ENCODE data around the gene PPM1B.
"Not testable (repeated sequence)": the region's sequence is repeated elsewhere in the genome, so short reads cannot be mapped to it uniquely, and the experiment has no call there.

Gene PPM1B

GRCh38 chr2:44201648-44202165 lies 33.0 kb downstream of the PPM1B start:
- no peak overlapping the region for H3K27ac ChIP-seq (ENCODE audit: low read length)

GRCh38 chr2:44203542-44203941 lies 34.9 kb downstream of the PPM1B start:
- Histone ChIP-seq H3K4me1 (ENCODE audit: control insufficient read depth in 1 of 2, insufficient read depth in 2 of 2, low read length in 2 of 2) (peaks cover 0 to 4% of the 10 kb centered on the region in 2 donors), H3K36me3 (ENCODE audit: control insufficient read depth in 1 of 2, insufficient read depth in 2 of 2, low read length in 2 of 2) (peaks cover 5 to 6% of the 10 kb centered on the region in 2 donors), H3K4me3 (ENCODE audit: low read depth in 1 of 2, low read length in 2 of 2) (no peak overlapping the region), H3K27ac (ENCODE audit: low read length) (no peak overlapping the region), H3K27me3 (ENCODE audit: low read depth, low read length) (no peaks in the 10 kb centered on the region), H3K9me3 (ENCODE audit: control insufficient read depth in 1 of 2, low read length in 2 of 2) (no peaks in the 10 kb centered on the region)

More at GRCh38 chr2:44201648-44202165, 33.0 kb downstream of the PPM1B start:
- no peaks in the 10 kb centered on the region for H3K27me3 ChIP-seq (ENCODE audit: low read depth, low read length)
- H3K36me3 ChIP-seq (ENCODE audit: control insufficient read depth in 1 of 2, insufficient read depth in 2 of 2, low read length in 2 of 2) = peaks cover 5 to 6% of the 10 kb centered on the region in 2 donors
- no peak overlapping the region for H3K4me3 ChIP-seq (ENCODE audit: low read depth in 1 of 2, low read length in 2 of 2)
- H3K4me1 ChIP-seq (ENCODE audit: control insufficient read depth in 1 of 2, insufficient read depth in 2 of 2, low read length in 2 of 2) = peaks cover 0 to 4% of the 10 kb centered on the region in 2 donors
- no peaks in the 10 kb centered on the region for H3K9me3 ChIP-seq (ENCODE audit: control insufficient read depth in 1 of 2, low read length in 2 of 2)

- Histone ChIP-seq H3K27ac (ENCODE audit: low read length) (no peak overlapping the region), H3K36me3 (ENCODE audit: control insufficient read depth in 1 of 2, insufficient read depth in 2 of 2, low read length in 2 of 2) (peaks cover 6 to 15% of the 10 kb centered on the region in 2 donors), H3K27me3 (ENCODE audit: low read depth, low read length) (no peaks in the 10 kb centered on the region), H3K4me1 (ENCODE audit: control insufficient read depth in 1 of 2, insufficient read depth in 2 of 2, low read length in 2 of 2) (peaks cover 0 to 4% of the 10 kb centered on the region in 2 donors), H3K9me3 (ENCODE audit: control insufficient read depth in 1 of 2, low read length in 2 of 2) (no peaks in the 10 kb centered on the region), H3K4me3 (ENCODE audit: low read depth in 1 of 2, low read length in 2 of 2) (no peak overlapping the region)
These were observed 36.5 kb downstream of the PPM1B start for GRCh38 chr2:44205169-44205568.

GRCh38 chr2:44207102-44207501 lies 38.4 kb downstream of the PPM1B start:
- Histone ChIP-seq H3K9me3 (ENCODE audit: control insufficient read depth in 1 of 2, low read length in 2 of 2) (no peaks in the 10 kb centered on the region), H3K27me3 (ENCODE audit: low read depth, low read length) (no peaks in the 10 kb centered on the region), H3K4me1 (ENCODE audit: control insufficient read depth in 1 of 2, insufficient read depth in 2 of 2, low read length in 2 of 2) (no peaks in the 10 kb centered on the region), H3K36me3 (ENCODE audit: control insufficient read depth in 1 of 2, insufficient read depth in 2 of 2, low read length in 2 of 2) (peaks cover 5 to 19% of the 10 kb centered on the region in 2 donors), H3K27ac (ENCODE audit: low read length) (no peak overlapping the region), H3K4me3 (ENCODE audit: low read depth in 1 of 2, low read length in 2 of 2) (no peak overlapping the region)

- not testable (repeated sequence) for H3K4me1 ChIP-seq (ENCODE audit: control insufficient read depth in 1 of 2, insufficient read depth in 2 of 2, low read length in 2 of 2); H3K27me3 ChIP-seq (ENCODE audit: low read depth, low read length); H3K27ac ChIP-seq (ENCODE audit: low read length); H3K9me3 ChIP-seq (ENCODE audit: control insufficient read depth in 1 of 2, low read length in 2 of 2); H3K4me3 ChIP-seq (ENCODE audit: low read depth in 1 of 2, low read length in 2 of 2)
- H3K36me3 ChIP-seq (ENCODE audit: control insufficient read depth in 1 of 2, insufficient read depth in 2 of 2, low read length in 2 of 2) = peaks cover 5 to 20% of the 10 kb centered on the region in 2 donors
These were observed 39.0 kb downstream of the PPM1B start for GRCh38 chr2:44207648-44208047.

GRCh38 chr2:44210362-44210761 lies 41.7 kb downstream of the PPM1B start:
- no peak overlapping the region for H3K4me3 ChIP-seq (ENCODE audit: low read depth in 1 of 2, low read length in 2 of 2)
- no peaks in the 10 kb centered on the region for H3K4me1 ChIP-seq (ENCODE audit: control insufficient read depth in 1 of 2, insufficient read depth in 2 of 2, low read length in 2 of 2)
- H3K27ac ChIP-seq (ENCODE audit: low read length) = no peak overlapping the region
- peaks cover 5 to 24% of the 10 kb centered on the region in 2 donors for H3K36me3 ChIP-seq (ENCODE audit: control insufficient read depth in 1 of 2, insufficient read depth in 2 of 2, low read length in 2 of 2)
- H3K9me3 ChIP-seq (ENCODE audit: control insufficient read depth in 1 of 2, low read length in 2 of 2) = no peaks in the 10 kb centered on the region
- H3K27me3 ChIP-seq (ENCODE audit: low read depth, low read length) = no peaks in the 10 kb centered on the region

GRCh38 chr2:44211183-44211582 lies 42.5 kb downstream of the PPM1B start:
- H3K36me3 ChIP-seq (ENCODE audit: control insufficient read depth in 1 of 2, insufficient read depth in 2 of 2, low read length in 2 of 2) = peaks cover 5 to 24% of the 10 kb centered on the region in 2 donors
- no peaks in the 10 kb centered on the region for H3K9me3 ChIP-seq (ENCODE audit: control insufficient read depth in 1 of 2, low read length in 2 of 2)
- H3K27ac ChIP-seq (ENCODE audit: low read length) = no peak overlapping the region
- no peaks in the 10 kb centered on the region for H3K4me1 ChIP-seq (ENCODE audit: control insufficient read depth in 1 of 2, insufficient read depth in 2 of 2, low read length in 2 of 2)
- no peaks in the 10 kb centered on the region for H3K27me3 ChIP-seq (ENCODE audit: low read depth, low read length)
- H3K4me3 ChIP-seq (ENCODE audit: low read depth in 1 of 2, low read length in 2 of 2) = no peak overlapping the region

- no peak overlapping the region for H3K4me3 ChIP-seq (ENCODE audit: low read depth in 1 of 2, low read length in 2 of 2)
- H3K27ac ChIP-seq (ENCODE audit: low read length) = no peak overlapping the region
- no peaks in the 10 kb centered on the region for H3K9me3 ChIP-seq (ENCODE audit: control insufficient read depth in 1 of 2, low read length in 2 of 2)
- no peaks in the 10 kb centered on the region for H3K27me3 ChIP-seq (ENCODE audit: low read depth, low read length)
- peaks cover 5 to 24% of the 10 kb centered on the region in 2 donors for H3K36me3 ChIP-seq (ENCODE audit: control insufficient read depth in 1 of 2, insufficient read depth in 2 of 2, low read length in 2 of 2)
- H3K4me1 ChIP-seq (ENCODE audit: control insufficient read depth in 1 of 2, insufficient read depth in 2 of 2, low read length in 2 of 2) = no peaks in the 10 kb centered on the region
These were observed 43.6 kb downstream of the PPM1B start for GRCh38 chr2:44212302-44212701.

GRCh38 chr2:44215827-44216226 lies 47.2 kb downstream of the PPM1B start:
- H3K27ac ChIP-seq (ENCODE audit: low read length) = no peak overlapping the region
- no peak overlapping the region for H3K4me3 ChIP-seq (ENCODE audit: low read depth in 1 of 2, low read length in 2 of 2)
- no peaks in the 10 kb centered on the region for H3K27me3 ChIP-seq (ENCODE audit: low read depth, low read length)
- H3K9me3 ChIP-seq (ENCODE audit: control insufficient read depth in 1 of 2, low read length in 2 of 2) = no peaks in the 10 kb centered on the region
- peaks cover 11 to 17% of the 10 kb centered on the region in 2 donors for H3K36me3 ChIP-seq (ENCODE audit: control insufficient read depth in 1 of 2, insufficient read depth in 2 of 2, low read length in 2 of 2)
- no peaks in the 10 kb centered on the region for H3K4me1 ChIP-seq (ENCODE audit: control insufficient read depth in 1 of 2, insufficient read depth in 2 of 2, low read length in 2 of 2)

GRCh38 chr2:44218771-44219170 lies 50.1 kb downstream of the PPM1B start:
- Histone ChIP-seq H3K9me3 (ENCODE audit: control insufficient read depth in 1 of 2, low read length in 2 of 2) (no peaks in the 10 kb centered on the region), H3K4me1 (ENCODE audit: control insufficient read depth in 1 of 2, insufficient read depth in 2 of 2, low read length in 2 of 2) (no peaks in the 10 kb centered on the region), H3K27me3 (ENCODE audit: low read depth, low read length) (no peaks in the 10 kb centered on the region), H3K4me3 (ENCODE audit: low read depth in 1 of 2, low read length in 2 of 2) (no peak overlapping the region), H3K36me3 (ENCODE audit: control insufficient read depth in 1 of 2, insufficient read depth in 2 of 2, low read length in 2 of 2) (peaks cover 11 to 12% of the 10 kb centered on the region in 2 donors), H3K27ac (ENCODE audit: low read length) (no peak overlapping the region)

GRCh38 chr2:44226753-44227152 lies 58.1 kb downstream of the PPM1B start:
- no peak overlapping the region for H3K27ac ChIP-seq (ENCODE audit: low read length)
- H3K4me1 ChIP-seq (ENCODE audit: control insufficient read depth in 1 of 2, insufficient read depth in 2 of 2, low read length in 2 of 2) = no peaks in the 10 kb centered on the region
- no peaks in the 10 kb centered on the region for H3K27me3 ChIP-seq (ENCODE audit: low read depth, low read length)
- H3K36me3 ChIP-seq (ENCODE audit: control insufficient read depth in 1 of 2, insufficient read depth in 2 of 2, low read length in 2 of 2) = no peaks in the 10 kb centered on the region
- no peak overlapping the region for H3K4me3 ChIP-seq (ENCODE audit: low read depth in 1 of 2, low read length in 2 of 2)
- no peaks in the 10 kb centered on the region for H3K9me3 ChIP-seq (ENCODE audit: control insufficient read depth in 1 of 2, low read length in 2 of 2)

- Histone ChIP-seq H3K4me1 (ENCODE audit: control insufficient read depth in 1 of 2, insufficient read depth in 2 of 2, low read length in 2 of 2) (no peaks in the 10 kb centered on the region), H3K27ac (ENCODE audit: low read length) (no peak overlapping the region), H3K9me3 (ENCODE audit: control insufficient read depth in 1 of 2, low read length in 2 of 2) (no peaks in the 10 kb centered on the region), H3K36me3 (ENCODE audit: control insufficient read depth in 1 of 2, insufficient read depth in 2 of 2, low read length in 2 of 2) (no peaks in the 10 kb centered on the region), H3K27me3 (ENCODE audit: low read depth, low read length) (no peaks in the 10 kb centered on the region), H3K4me3 (ENCODE audit: low read depth in 1 of 2, low read length in 2 of 2) (no peak overlapping the region)
These were observed 61.7 kb downstream of the PPM1B start for GRCh38 chr2:44230378-44230777.
